Neuronal stem cell (in vitro differentiated cells): ENCODE results near the gene KRTAP9-1.

ENCODE experiments used
- DNase-seq: peaks from one replicate; pipeline ENCODE4 v3.0.0-alpha.2; 2013; ENCODE audit warnings: low spot score
- H2AFZ ChIP-seq: one replicate; pipeline ENCODE4 v1.6.1; 2013; ENCODE audit warnings: mild to moderate bottlenecking, low read length, inconsistent platforms
- H2AK5ac ChIP-seq: 2 replicates; pipeline ENCODE4 v1.6.1; 2013; ENCODE audit warnings: low read depth, mild to moderate bottlenecking, inconsistent platforms, low read length, moderate library complexity, mixed read lengths
- H2BK120ac ChIP-seq: 2 replicates; pipeline ENCODE4 v1.6.1; 2013; ENCODE audit warnings: low read depth, mild to moderate bottlenecking, inconsistent platforms, low read length, moderate library complexity, mixed read lengths
- H2BK12ac ChIP-seq: one replicate; pipeline ENCODE4 v1.6.1; 2013; ENCODE audit warnings: low read length, inconsistent platforms
- H2BK15ac ChIP-seq: 2 replicates; pipeline ENCODE4 v1.6.1; 2013; ENCODE audit warnings: mild to moderate bottlenecking, low read length, inconsistent platforms, mixed read lengths
- H2BK5ac ChIP-seq: one replicate; pipeline ENCODE4 v1.6.1; 2013; ENCODE audit warnings: inconsistent platforms, mild to moderate bottlenecking, low read length, moderate library complexity
- H3K14ac ChIP-seq: one replicate; pipeline ENCODE4 v1.6.1; 2013; ENCODE audit warnings: low read length, inconsistent platforms
- H3K18ac ChIP-seq: 2 replicates; pipeline ENCODE4 v1.6.1; 2013; ENCODE audit warnings: low read length, inconsistent platforms
- H3K23ac ChIP-seq: 2 replicates; pipeline ENCODE4 v1.6.1; 2013; ENCODE audit warnings: low read depth, mild to moderate bottlenecking, mixed read lengths, low read length, inconsistent platforms; ENCODE audit not compliant: poor library complexity
- H3K27ac ChIP-seq: replicated peaks from 3 replicates; pipeline ENCODE4 v1.5.1; 2013; ENCODE audit warnings: low read length, inconsistent platforms
- H3K27me3 ChIP-seq, 3 experiments: 2 replicates each; pipeline ENCODE4 v1.6.1; 2013; ENCODE audit warnings: low read length in 3 of 3, mild to moderate bottlenecking in 2 of 3, inconsistent platforms in 1 of 3, low read depth in 1 of 3, mixed read lengths in 1 of 3, moderate library complexity in 1 of 3; ENCODE audit not compliant: control insufficient read depth in 3 of 3, insufficient read depth in 3 of 3
- H3K36me3 ChIP-seq, 2 donors: replicated peaks in 1 of 2; 2 replicates each; pipeline ENCODE4 v1.6.1; 2013; ENCODE audit warnings: low read length in 2 of 2; ENCODE audit not compliant: control insufficient read depth in 2 of 2, insufficient read depth in 2 of 2
- H3K4ac ChIP-seq: 2 replicates; pipeline ENCODE4 v1.6.1; 2013; ENCODE audit warnings: inconsistent platforms, mild to moderate bottlenecking, low read length, moderate library complexity
- H3K4me1 ChIP-seq, 2 donors: 1 replicate in 1 of 2; 2 replicates in 1 of 2; pipeline ENCODE4 v1.6.1; 2013; ENCODE audit warnings: low read length in 2 of 2, low read depth in 1 of 2; ENCODE audit not compliant: control insufficient read depth in 2 of 2, insufficient read depth in 1 of 2
- H3K4me2 ChIP-seq: one replicate; pipeline ENCODE4 v1.6.1; 2013; ENCODE audit warnings: mild to moderate bottlenecking, low read length, inconsistent platforms; ENCODE audit not compliant: insufficient read depth, poor library complexity, severe bottlenecking
- H3K4me3 ChIP-seq, 2 donors: 2 replicates each; pipeline ENCODE4 v1.5.1; 2013; ENCODE audit warnings: low read length in 2 of 2, mild to moderate bottlenecking in 2 of 2, inconsistent platforms in 1 of 2, moderate library complexity in 1 of 2
- H3K79me1 ChIP-seq: one replicate; pipeline ENCODE4 v1.6.1; 2013; ENCODE audit warnings: low read depth, mild to moderate bottlenecking, inconsistent platforms, low read length, moderate library complexity
- H3K9ac ChIP-seq: one replicate; pipeline ENCODE4 v1.6.1; 2013; ENCODE audit warnings: mild to moderate bottlenecking, low read depth, low read length, inconsistent platforms; ENCODE audit not compliant: poor library complexity
- H3K9me3 ChIP-seq, 2 donors: replicated peaks in 1 of 2; 2 replicates each; pipeline versions ENCODE3 to v1.6.1; 2013; ENCODE audit warnings: low read length in 2 of 2, mild to moderate bottlenecking in 2 of 2, inconsistent platforms in 1 of 2, low read depth in 1 of 2, mixed read lengths in 1 of 2, moderate library complexity in 1 of 2; ENCODE audit not compliant: control insufficient read depth in 2 of 2, insufficient read depth in 1 of 2
- H4K8ac ChIP-seq: one replicate; pipeline ENCODE4 v1.6.1; 2013; ENCODE audit warnings: low read depth, mild to moderate bottlenecking, inconsistent platforms, low read length, moderate library complexity
- H4K91ac ChIP-seq: one replicate; pipeline ENCODE4 v1.6.1; 2013; ENCODE audit warnings: low read length, low read depth, mild to moderate bottlenecking, inconsistent platforms; ENCODE audit not compliant: poor library complexity
- WGBS, 2 donors: extraction: QIAGEN DNeasy Blood & Tissue Kit; methylation state at CpG; one replicate each; pipeline ENCODE4 v1.1.7; 2013; ENCODE audit warnings: missing lambda C conversion rate in 2 of 2, mixed read lengths in 1 of 2; ENCODE audit not compliant: insufficient read length in 2 of 2, insufficient replicate concordance in 1 of 2; ENCODE audit errors: extremely low coverage in 2 of 2; 5-methylcytosine and 5-hydroxymethylcytosine counted together

The KRTAP9-1 gene

DNA sequence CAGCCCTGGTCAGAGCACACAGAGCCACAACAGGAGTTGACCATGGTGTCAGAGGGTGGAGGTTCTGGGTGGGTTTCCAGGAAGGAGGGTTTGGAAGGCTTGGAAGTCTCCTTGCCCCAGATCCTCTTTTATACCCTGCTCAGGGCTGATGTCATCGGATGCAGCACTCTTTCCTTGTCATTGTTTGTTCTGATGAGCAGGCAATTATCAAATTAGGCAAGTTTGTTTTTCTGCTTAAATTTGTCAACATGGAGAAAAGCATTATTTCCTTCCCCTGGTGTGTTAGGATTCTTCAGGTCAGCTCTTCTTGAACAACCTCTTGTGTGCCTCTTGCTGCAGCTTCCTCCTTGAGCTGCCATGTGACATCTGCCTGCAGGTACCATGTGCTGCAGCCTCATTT is 29.0 kb upstream of the KRTAP9-1 start, which contains the start of gene KRTAP4-4:
Gene KRTAP4-4, minus strand, starts transcription at position 101 of the 400 bp plus-strand sequence. Its CDS starts 57 bp downstream, at position 44.
- no peak within 1 kb of the TSS for H3K4me2 ChIP-seq
- peak within 1 kb of the TSS; percentile 84 for H3K4ac ChIP-seq
- peak within 1 kb of the TSS; percentile 28 for H3K18ac ChIP-seq
- H3K4me3 ChIP-seq = no peak within 1 kb of the TSS
- H3K23ac ChIP-seq = peak within 1 kb of the TSS; percentile 5
- H2BK120ac ChIP-seq = no peak within 1 kb of the TSS
- H2BK15ac ChIP-seq = no peak within 1 kb of the TSS
- H3K27ac ChIP-seq = no peak within 1 kb of the TSS
- no peaks in the 10 kb centered on the region for H3K36me3 ChIP-seq
- no peak within 1 kb of the TSS for H4K8ac ChIP-seq
- H3K9me3 ChIP-seq = no peaks in the 10 kb centered on the region
- H2AK5ac ChIP-seq = no peak within 1 kb of the TSS
- peak within 1 kb of the TSS; percentile 0 for H3K9ac ChIP-seq
- no peak within 1 kb of the TSS for H2AFZ ChIP-seq
- no peak within 1 kb of the TSS for H4K91ac ChIP-seq
- no peak within 1 kb of the TSS for H3K14ac ChIP-seq
- H2BK5ac ChIP-seq = no peak within 1 kb of the TSS
- DNase-seq = no peak
- no peaks in the 10 kb centered on the region for H3K79me1 ChIP-seq
- no peaks in the 10 kb centered on the region for H3K27me3 ChIP-seq
- no CpG with 5 or more reads among the region's 1 CpG for WGBS, 2 donors
- no peak within 1 kb of the TSS for H2BK12ac ChIP-seq
- peaks cover 0 to 2% of the 10 kb centered on the region in 2 donors for H3K4me1 ChIP-seq

DNA sequence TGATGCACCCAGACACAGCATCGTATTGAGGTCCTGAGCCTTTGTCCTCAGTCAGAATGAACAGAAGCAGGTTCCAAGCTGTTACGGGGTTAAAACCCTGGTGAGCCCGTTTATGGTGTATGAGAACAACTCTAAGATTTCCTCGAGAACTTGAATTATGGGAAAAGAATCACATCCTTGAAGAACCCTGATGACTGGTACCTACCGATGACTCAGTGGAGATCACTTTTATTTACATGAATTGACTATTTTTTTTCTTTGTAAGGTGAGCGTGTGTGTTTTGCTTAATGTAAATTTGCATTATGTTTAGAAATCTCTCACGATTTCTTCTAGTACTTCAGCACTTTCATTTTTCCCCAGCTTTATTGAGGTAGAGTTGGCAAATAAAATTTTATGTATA is 25.9 kb upstream of the KRTAP9-1 start:
- H2BK5ac ChIP-seq = no peak overlapping the region
- H4K91ac ChIP-seq = no peak overlapping the region
- no peak overlapping the region for H3K4me2 ChIP-seq
- no peak overlapping the region for H2AFZ ChIP-seq
- H3K27ac ChIP-seq = no peak overlapping the region
- H3K14ac ChIP-seq = no peak overlapping the region
- no peak overlapping the region for H4K8ac ChIP-seq
- no peaks in the 10 kb centered on the region for H3K79me1 ChIP-seq
- no peak overlapping the region for H3K9ac ChIP-seq
- H3K36me3 ChIP-seq = no peaks in the 10 kb centered on the region
- H2BK15ac ChIP-seq = no peak overlapping the region
- H2BK120ac ChIP-seq = no peak overlapping the region
- H3K23ac ChIP-seq = no peak overlapping the region
- DNase-seq = no peak
- WGBS, 2 donors = no CpG with 5 or more reads among the region's 7 CpGs
- no peak overlapping the region for H3K4ac ChIP-seq
- no peak overlapping the region for H3K4me3 ChIP-seq
- peaks cover 0 to 5% of the 10 kb centered on the region in 2 donors for H3K4me1 ChIP-seq
- H2BK12ac ChIP-seq = no peak overlapping the region
- no peak overlapping the region for H3K18ac ChIP-seq
- H3K9me3 ChIP-seq = no peaks in the 10 kb centered on the region
- H2AK5ac ChIP-seq = no peak overlapping the region
- no peaks in the 10 kb centered on the region for H3K27me3 ChIP-seq

DNA sequence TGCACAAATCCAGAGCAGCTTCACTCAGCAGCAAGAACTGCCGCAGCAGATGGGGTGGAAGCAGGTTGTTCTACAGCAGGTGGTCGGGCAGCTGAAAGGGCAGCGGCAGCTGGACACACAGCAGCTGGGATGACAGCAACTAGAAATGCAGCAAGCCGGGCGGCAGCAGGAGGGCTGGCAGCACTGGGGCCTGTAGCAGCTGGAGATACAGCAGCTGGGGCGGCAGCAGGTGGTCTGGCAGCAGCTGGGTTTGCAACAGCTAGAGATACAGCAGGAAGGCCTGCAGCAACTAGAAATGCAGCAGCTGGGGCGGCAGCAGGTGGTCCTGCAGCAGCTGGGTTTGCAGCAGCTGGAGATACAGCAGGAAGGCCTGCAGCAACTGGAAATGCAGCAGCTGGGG is 22.1 kb upstream of the KRTAP9-1 start:
- Histone ChIP-seq H4K8ac (no peak overlapping the region), H3K18ac (peak overlapping the region; percentile 76), H3K4me2 (no peak overlapping the region), H3K4ac (no peak overlapping the region), H2BK15ac (peak overlapping the region; percentile 21), H2AK5ac (no peak overlapping the region), H2BK5ac (no peak overlapping the region), H3K79me1 (no peaks in the 10 kb centered on the region), H4K91ac (no peak overlapping the region), H3K9ac (peak overlapping the region; percentile 9), H3K27me3 (no peaks in the 10 kb centered on the region), H3K27ac (no peak overlapping the region), H3K36me3 (no peaks in the 10 kb centered on the region), H2BK120ac (no peak overlapping the region), H2BK12ac (no peak overlapping the region), H3K9me3 (no peaks in the 10 kb centered on the region), H2AFZ (no peak overlapping the region), H3K23ac (no peak overlapping the region), H3K4me3 (no peak overlapping the region), H3K4me1 (peaks cover 0 to 3% of the 10 kb centered on the region in 2 donors), H3K14ac (peak overlapping the region; percentile 14)
- no peak for DNase-seq
- no CpG with 5 or more reads among the region's 7 CpGs for WGBS, 2 donors

DNA sequence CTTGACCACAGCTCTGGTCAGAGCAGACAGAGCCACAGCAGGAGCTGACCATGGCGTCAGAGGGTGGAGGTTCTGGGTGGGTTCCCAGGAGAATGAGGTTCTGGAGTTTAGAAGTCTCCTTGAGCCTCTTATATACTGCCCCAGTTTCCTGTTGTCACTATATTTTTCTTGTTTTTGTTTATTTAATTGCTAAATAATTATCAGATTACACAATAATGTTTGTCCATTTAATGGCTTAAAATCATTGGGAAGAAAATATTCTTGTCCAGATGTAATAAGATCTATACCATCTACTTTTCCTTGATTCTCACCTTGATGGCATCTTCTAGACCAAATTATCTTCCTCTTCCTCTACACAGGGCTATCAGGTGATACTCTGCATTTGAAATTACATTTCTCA is 21.6 kb upstream of the KRTAP9-1 start, which contains the start of gene KRTAP4-3:
Gene KRTAP4-3, minus strand, starts transcription at position 101 of the 400 bp plus-strand sequence. Its CDS starts 49 bp downstream, at position 52.
- H3K4me3 ChIP-seq = no peak within 1 kb of the TSS
- H3K18ac ChIP-seq = peak within 1 kb of the TSS; percentile 76
- peak within 1 kb of the TSS; percentile 14 for H3K14ac ChIP-seq
- H2BK120ac ChIP-seq = no peak within 1 kb of the TSS
- H4K8ac ChIP-seq = no peak within 1 kb of the TSS
- peaks cover 0 to 3% of the 10 kb centered on the region in 2 donors for H3K4me1 ChIP-seq
- H3K27ac ChIP-seq = no peak within 1 kb of the TSS
- H3K9ac ChIP-seq = peak within 1 kb of the TSS; percentile 9
- no peak within 1 kb of the TSS for H3K23ac ChIP-seq
- no peak within 1 kb of the TSS for H2AFZ ChIP-seq
- no peak within 1 kb of the TSS for H2BK5ac ChIP-seq
- no peak within 1 kb of the TSS for H2AK5ac ChIP-seq
- H3K4me2 ChIP-seq = no peak within 1 kb of the TSS
- no CpG with 5 or more reads among the region's 1 CpG for WGBS, 2 donors
- peak within 1 kb of the TSS; percentile 21 for H2BK15ac ChIP-seq
- H3K4ac ChIP-seq = no peak within 1 kb of the TSS
- no peaks in the 10 kb centered on the region for H3K79me1 ChIP-seq
- H3K36me3 ChIP-seq = no peaks in the 10 kb centered on the region
- H3K27me3 ChIP-seq = no peaks in the 10 kb centered on the region
- no peak for DNase-seq
- H3K9me3 ChIP-seq = no peaks in the 10 kb centered on the region
- H2BK12ac ChIP-seq = no peak within 1 kb of the TSS
- H4K91ac ChIP-seq = no peak within 1 kb of the TSS
